ENCODE data around the gene ARHGEF16.

Gene ARHGEF16

GRCh38 chr1:3468236-3469103 is 14.0 kb downstream of the ARHGEF16 start:
- DNase-seq (ENCODE audit: low read depth) = no peak

- no peak for DNase-seq (ENCODE audit: low read depth)
These were observed 14.8 kb downstream of the ARHGEF16 start for GRCh38 chr1:3469104-3469848.

- no peak for DNase-seq (ENCODE audit: low read depth)
These were observed 15.6 kb downstream of the ARHGEF16 start for GRCh38 chr1:3469849-3470649.

GRCh38 chr1:3470650-3471355 is 16.3 kb downstream of the ARHGEF16 start:
- DNase-seq (ENCODE audit: low read depth) = no peak

GRCh38 chr1:3471356-3472087 is 17.1 kb downstream of the ARHGEF16 start:
- peak; percentile 66 for DNase-seq (ENCODE audit: low read depth)

- DNase-seq (ENCODE audit: low read depth) = no peak
These were observed 17.8 kb downstream of the ARHGEF16 start for GRCh38 chr1:3472088-3472850.

GRCh38 chr1:3472906-3473305 is 18.4 kb downstream of the ARHGEF16 start:
- DNase-seq (ENCODE audit: low read depth) = no peak

GRCh38 chr1:3473381-3473844 is 18.9 kb downstream of the ARHGEF16 start:
- DNase-seq (ENCODE audit: low read depth) = peak; percentile 90

GRCh38 chr1:3474016-3474415 is 19.6 kb downstream of the ARHGEF16 start:
- no peak for DNase-seq (ENCODE audit: low read depth)

GRCh38 chr1:3474421-3474820 is 20.0 kb downstream of the ARHGEF16 start:
- DNase-seq (ENCODE audit: low read depth) = no peak

GRCh38 chr1:3475839-3476573 is 21.5 kb downstream of the ARHGEF16 start:
- no peak for DNase-seq (ENCODE audit: low read depth)

GRCh38 chr1:3476666-3477065 is 22.2 kb downstream of the ARHGEF16 start:
- no peak for DNase-seq (ENCODE audit: low read depth)

GRCh38 chr1:3477241-3477995 is 23.0 kb downstream of the ARHGEF16 start:
- DNase-seq (ENCODE audit: low read depth) = peak; percentile 40

GRCh38 chr1:3478187-3478586 is 23.7 kb downstream of the ARHGEF16 start:
- peak; percentile 12 for DNase-seq (ENCODE audit: low read depth)

- no peak for DNase-seq (ENCODE audit: low read depth)
These were observed 25.3 kb downstream of the ARHGEF16 start for GRCh38 chr1:3479511-3480368.

GRCh38 chr1:3480369-3480719 is 25.9 kb downstream of the ARHGEF16 start:
- no peak for DNase-seq (ENCODE audit: low read depth)

- DNase-seq (ENCODE audit: low read depth) = no peak
These were observed 26.6 kb downstream of the ARHGEF16 start for GRCh38 chr1:3481046-3481445.

GRCh38 chr1:3481836-3482375 is 27.4 kb downstream of the ARHGEF16 start:
- DNase-seq (ENCODE audit: low read depth) = no peak

Data from EH (cell line).